Measurements from ENCODE around the gene RGS3. TPM values are rescaled to one million over a fixed set of nuclear protein-coding genes. Genes with fewer than 3 reads are reported as not detected.

The RGS3 gene
- total RNA-seq, 1 experiment from 2014 or later, result 16.6 TPM

- TF ChIP-seq FOXP4 (CRISPR knock-in tag; IDR thresholded peaks at IDR 0.05) (no peak), CREM (CRISPR knock-in tag; IDR thresholded peaks at IDR 0.05) (no peak), SMAD3 (CRISPR knock-in tag; IDR thresholded peaks at IDR 0.05; ENCODE audit: borderline replicate concordance) (no peak)
- TF ChIP-seq, protein P1, sequence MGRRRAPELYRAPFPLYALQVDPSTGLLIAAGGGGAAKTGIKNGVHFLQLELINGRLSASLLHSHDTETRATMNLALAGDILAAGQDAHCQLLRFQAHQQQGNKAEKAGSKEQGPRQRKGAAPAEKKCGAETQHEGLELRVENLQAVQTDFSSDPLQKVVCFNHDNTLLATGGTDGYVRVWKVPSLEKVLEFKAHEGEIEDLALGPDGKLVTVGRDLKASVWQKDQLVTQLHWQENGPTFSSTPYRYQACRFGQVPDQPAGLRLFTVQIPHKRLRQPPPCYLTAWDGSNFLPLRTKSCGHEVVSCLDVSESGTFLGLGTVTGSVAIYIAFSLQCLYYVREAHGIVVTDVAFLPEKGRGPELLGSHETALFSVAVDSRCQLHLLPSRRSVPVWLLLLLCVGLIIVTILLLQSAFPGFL (CRISPR knock-in tag; IDR thresholded peaks at IDR 0.05; ENCODE audit: borderline replicate concordance), result no peak
- TF ChIP-seq, protein P2, sequence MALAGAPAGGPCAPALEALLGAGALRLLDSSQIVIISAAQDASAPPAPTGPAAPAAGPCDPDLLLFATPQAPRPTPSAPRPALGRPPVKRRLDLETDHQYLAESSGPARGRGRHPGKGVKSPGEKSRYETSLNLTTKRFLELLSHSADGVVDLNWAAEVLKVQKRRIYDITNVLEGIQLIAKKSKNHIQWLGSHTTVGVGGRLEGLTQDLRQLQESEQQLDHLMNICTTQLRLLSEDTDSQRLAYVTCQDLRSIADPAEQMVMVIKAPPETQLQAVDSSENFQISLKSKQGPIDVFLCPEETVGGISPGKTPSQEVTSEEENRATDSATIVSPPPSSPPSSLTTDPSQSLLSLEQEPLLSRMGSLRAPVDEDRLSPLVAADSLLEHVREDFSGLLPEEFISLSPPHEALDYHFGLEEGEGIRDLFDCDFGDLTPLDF (CRISPR knock-in tag; IDR thresholded peaks at IDR 0.05), result no peak
Measured at GRCh38 chr9:113600871-113601614, 137.5 kb downstream of the RGS3 start (continued).

DNA sequence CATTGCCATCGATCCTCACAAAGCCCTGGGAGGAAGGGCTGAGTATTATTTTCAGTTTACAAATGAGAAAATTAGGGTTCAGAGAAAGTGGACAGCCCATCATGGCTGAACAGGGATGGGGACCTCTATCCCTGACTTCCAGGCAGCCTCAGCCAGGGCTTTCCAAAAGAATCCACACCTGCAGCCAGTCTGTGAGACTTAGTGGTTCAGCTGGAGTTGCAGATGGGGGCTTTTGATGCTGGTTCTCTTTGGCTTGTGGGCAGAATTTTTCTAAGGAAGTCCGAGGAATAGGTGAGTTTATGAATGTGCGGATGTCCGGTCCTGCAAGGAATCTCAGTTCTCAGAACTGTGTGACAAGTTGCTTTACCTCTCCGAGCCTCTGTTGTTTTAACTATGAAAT, 138.1 kb downstream of the RGS3 start:
- ChIA-PET POLR2A (interaction anchor here (0.9 to 2.0 kb wide), 3 partner anchors 8 to 21 kb away, joined by 3 to 7 read pairs (median 6); no protein-coding TSS in a partner anchor), CTCF (interaction anchor here (1.1 to 20.2 kb wide), 8 partner anchors 8 to 191 kb away, joined by 4 to 962 read pairs (median 9); partner anchors contain the start of genes C9orf43 and POLE3)
- Mint-ChIP-seq H3K9me3 (no peaks in the 10 kb centered on the region), H3K4me1 (peaks cover 37% of the 10 kb centered on the region), H3K27ac (no peak overlapping the region), H3K36me3 (peaks cover 3% of the 10 kb centered on the region; the same call in 1 of the 2 replicates), H3K27me3 (ENCODE audit: low read depth) (peaks cover 2% of the 10 kb centered on the region), H3K4me3 (no peak overlapping the region)
- no peak for TF ChIP-seq ELF4 (CRISPR knock-in tag; IDR thresholded peaks at IDR 0.05; ENCODE audit: low read depth)
- TF ChIP-seq SMAD4 (CRISPR knock-in tag; IDR thresholded peaks at IDR 0.05), result no peak
- TF ChIP-seq STAT6 (CRISPR knock-in tag; conservative IDR thresholded peaks at IDR 0.05; ENCODE audit: low read depth), result no peak
- TF ChIP-seq JUN (CRISPR knock-in tag; IDR thresholded peaks at IDR 0.05), result no peak
- no peak for TF ChIP-seq MXD4 (CRISPR knock-in tag; IDR thresholded peaks at IDR 0.05; ENCODE audit: borderline replicate concordance)
- TF ChIP-seq, protein P3, sequence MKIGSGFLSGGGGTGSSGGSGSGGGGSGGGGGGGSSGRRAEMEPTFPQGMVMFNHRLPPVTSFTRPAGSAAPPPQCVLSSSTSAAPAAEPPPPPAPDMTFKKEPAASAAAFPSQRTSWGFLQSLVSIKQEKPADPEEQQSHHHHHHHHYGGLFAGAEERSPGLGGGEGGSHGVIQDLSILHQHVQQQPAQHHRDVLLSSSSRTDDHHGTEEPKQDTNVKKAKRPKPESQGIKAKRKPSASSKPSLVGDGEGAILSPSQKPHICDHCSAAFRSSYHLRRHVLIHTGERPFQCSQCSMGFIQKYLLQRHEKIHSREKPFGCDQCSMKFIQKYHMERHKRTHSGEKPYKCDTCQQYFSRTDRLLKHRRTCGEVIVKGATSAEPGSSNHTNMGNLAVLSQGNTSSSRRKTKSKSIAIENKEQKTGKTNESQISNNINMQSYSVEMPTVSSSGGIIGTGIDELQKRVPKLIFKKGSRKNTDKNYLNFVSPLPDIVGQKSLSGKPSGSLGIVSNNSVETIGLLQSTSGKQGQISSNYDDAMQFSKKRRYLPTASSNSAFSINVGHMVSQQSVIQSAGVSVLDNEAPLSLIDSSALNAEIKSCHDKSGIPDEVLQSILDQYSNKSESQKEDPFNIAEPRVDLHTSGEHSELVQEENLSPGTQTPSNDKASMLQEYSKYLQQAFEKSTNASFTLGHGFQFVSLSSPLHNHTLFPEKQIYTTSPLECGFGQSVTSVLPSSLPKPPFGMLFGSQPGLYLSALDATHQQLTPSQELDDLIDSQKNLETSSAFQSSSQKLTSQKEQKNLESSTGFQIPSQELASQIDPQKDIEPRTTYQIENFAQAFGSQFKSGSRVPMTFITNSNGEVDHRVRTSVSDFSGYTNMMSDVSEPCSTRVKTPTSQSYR (CRISPR knock-in tag; IDR thresholded peaks at IDR 0.05), result no peak
- TF ChIP-seq EMX1 (CRISPR knock-in tag; IDR thresholded peaks at IDR 0.05), result no peak
- TF ChIP-seq TCF7 (CRISPR knock-in tag; IDR thresholded peaks at IDR 0.05; ENCODE audit: low read depth), result no peak
- TF ChIP-seq GABPB1 (CRISPR knock-in tag; IDR thresholded peaks at IDR 0.05), result no peak
- no peak for TF ChIP-seq TP53 (CRISPR knock-in tag; IDR thresholded peaks at IDR 0.05)
- DNase-seq (ENCODE audit: low spot score) (no peak), ATAC-seq (no peak)
